HG02623 (cell line): Measurements from ENCODE around the gene IL21R.
"Not testable (repeated sequence)": the region's sequence is repeated elsewhere in the genome, so short reads cannot be mapped to it uniquely, and the experiment has no call there.

Experiments used
- ATAC-seq: cut with Tn5 transposase; IDR thresholded peaks from one replicate; pipeline ENCODE4 v1.9.1; 2021; ENCODE audit warnings: moderate library complexity; ENCODE audit not compliant: unreplicated experiment

Gene IL21R

DNA sequence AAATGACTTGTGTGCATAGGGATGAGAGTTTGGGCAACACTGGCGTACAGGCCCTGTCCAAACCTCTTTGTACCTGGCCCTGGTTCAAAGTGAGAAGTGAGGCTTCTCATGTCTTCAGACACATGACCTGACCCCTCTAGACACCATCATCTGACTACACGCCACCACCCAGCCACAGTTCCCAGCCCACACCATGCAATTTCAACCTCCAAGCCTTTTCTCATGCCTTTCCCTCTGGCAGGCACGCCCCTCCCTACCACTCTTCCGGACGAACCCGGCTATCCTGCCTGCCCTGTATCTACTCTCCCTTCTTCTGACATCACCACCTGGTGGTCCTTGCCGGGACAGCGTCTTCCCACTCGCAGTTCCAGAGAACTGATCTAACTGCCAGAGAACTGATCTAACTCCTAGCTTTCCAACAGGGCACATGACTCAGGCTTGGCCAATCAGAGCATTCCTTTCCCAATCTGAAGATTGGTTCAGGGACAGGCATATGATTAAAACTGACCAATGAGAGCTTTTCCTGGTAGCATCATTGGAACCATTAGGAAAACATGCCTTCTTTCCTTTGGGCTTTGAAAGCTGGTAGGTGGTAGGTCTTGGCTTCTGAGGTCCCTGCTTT is 27.1 kb upstream of the IL21R start:
- peak; percentile 34 for ATAC-seq

GRCh38 chr16:27377666-27378485 is 24.1 kb upstream of the IL21R start:
- no peak for ATAC-seq

DNA sequence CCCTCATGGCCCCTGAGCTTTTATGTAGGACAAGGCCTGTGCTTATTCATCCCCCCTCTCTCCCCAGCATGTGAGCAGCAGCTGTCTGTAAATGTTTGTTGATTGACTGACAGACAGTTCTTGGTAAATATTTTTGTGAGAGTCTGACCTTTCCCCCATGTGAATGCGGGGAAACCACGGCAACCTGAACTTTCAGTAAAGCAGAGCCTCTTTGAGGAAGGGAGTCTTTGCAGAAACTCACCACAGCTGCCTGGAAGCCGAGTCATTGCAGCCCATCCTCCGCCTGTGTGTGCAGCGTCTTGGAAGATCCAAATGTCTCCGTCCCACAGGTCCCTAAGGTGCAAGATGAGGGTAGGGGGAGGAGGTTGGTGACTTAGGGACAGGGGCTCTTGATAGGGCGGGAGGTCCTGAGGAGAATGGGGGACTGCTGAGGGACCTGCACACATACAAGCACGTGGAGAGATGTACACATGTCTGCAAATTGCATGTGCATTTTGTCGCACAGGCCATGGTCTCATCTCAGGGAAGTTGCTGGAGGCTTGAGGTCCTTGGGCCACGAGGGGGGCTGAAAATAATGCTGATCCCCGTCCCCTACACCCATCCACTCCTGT is 23.0 kb upstream of the IL21R start:
- no peak for ATAC-seq

DNA sequence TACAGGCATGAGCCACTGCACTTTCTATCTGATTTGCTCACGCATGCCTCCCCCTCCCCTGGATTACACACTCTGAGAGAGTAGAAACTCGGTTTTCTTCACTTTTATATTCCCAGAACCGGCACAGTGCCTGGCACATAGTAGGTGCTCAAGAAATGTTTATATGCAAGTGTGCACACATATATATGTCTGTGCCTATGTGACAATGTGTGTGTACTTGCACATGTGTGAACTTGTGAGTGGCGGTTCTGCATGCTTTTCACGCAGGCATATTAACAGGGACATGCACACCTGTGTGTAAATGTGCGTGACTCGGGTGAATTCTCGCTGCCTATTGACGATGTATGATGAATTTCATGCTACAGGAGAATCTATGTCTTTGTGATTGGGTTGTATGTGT is 22.1 kb upstream of the IL21R start:
- ATAC-seq = no peak

GRCh38 chr16:27381236-27381635 is 20.7 kb upstream of the IL21R start:
- ATAC-seq = no peak

GRCh38 chr16:27381974-27382855 is 19.8 kb upstream of the IL21R start:
- no peak for ATAC-seq

DNA sequence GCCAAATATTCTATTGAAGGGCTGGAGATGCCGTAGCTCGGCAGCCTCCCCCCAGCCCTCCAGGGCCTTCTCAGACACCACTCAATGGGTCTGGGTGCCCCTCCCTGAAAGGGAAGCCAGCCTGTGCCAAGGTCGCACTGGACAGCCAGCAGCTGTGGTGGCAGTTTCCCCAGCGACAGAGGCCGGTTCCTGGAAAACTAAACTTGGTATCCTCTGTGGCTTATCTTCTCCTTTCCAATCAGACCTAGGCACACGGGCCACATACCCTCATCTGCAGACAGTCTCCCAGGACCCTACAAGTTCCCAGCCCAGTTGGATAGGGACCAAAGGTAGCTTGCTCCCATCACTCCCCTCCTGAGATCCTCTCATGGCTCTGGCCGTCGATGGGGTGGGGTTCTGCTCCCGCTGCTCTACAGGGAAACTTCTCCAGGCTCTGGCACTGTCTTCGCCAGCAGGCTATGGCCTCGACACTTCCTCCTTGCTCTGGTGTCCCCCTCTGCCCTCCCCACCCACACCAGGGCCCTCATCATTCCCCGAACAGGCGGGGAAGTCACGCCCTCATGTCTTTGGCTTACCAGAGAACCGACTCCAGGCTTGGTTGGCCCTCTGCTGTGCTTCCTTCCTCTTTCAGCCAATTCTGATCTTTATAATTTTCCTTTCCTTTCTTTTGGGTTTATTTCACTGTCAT is 18.3 kb upstream of the IL21R start:
- ATAC-seq = no peak

GRCh38 chr16:27384425-27384824 is 17.5 kb upstream of the IL21R start:
- no peak for ATAC-seq

GRCh38 chr16:27385398-27385797 is 16.6 kb upstream of the IL21R start:
- ATAC-seq = no peak

GRCh38 chr16:27386674-27387073 is 15.3 kb upstream of the IL21R start:
- ATAC-seq = no peak

- peak; percentile 74 for ATAC-seq
These were observed 14.2 kb upstream of the IL21R start for GRCh38 chr16:27387724-27388123.

GRCh38 chr16:27389272-27389961 is 12.6 kb upstream of the IL21R start:
- no peak for ATAC-seq

DNA sequence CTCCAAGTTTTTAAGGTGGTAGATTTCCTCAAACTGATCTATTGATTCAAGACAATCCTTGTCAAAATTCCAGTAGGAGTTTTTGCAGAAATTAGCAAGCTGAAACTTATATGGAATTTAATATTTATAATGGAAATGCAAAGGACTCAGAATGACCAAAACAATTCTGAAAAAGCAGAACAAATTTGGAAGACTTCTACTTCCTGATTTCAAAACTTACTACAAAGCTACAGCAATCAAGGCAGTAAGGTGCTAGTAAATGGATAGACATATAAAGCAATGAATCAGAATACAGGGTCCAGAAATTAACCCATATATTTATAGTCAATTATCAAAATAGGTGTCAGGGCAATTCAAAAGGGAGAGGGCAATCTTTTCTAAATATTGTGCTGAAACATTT is 11.8 kb upstream of the IL21R start:
- ATAC-seq = no peak

DNA sequence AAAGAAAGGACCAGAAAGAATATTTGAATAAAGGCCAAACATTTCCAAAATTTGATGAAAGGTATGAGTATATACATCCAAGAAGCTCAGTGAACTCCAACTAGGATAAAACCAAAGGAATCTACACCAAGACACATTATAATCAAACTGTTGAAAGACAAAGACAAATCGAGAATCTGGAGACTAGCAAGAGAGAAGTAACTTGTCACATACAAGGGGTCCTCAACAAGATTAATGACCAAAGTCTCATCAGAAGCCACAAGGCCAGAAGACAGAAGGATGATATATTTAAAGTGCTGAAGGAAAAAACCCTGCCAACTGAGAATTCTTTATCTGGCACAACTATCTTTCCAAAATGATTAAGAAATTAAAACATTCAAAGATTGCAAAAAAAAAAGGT is 9.3 kb upstream of the IL21R start:
- ATAC-seq = no peak

DNA sequence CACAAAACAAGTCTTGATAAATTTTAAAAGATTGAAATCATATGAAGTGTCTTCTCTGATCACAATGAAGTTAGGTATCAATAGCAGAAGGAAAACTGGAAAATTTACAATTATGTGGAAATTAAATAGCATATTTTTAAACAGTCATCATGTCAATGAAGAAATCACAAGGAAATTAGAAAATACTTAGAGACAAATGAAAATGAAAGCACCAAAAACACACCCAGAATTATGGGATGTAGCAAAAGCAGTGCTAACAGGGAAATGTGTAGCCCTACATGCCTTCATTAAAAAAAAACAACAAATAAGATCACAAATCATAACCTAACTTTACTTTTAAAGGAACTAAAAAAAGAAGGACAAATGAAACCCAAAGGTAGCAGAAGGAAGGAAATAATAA is 7.5 kb upstream of the IL21R start:
- ATAC-seq = no peak

DNA sequence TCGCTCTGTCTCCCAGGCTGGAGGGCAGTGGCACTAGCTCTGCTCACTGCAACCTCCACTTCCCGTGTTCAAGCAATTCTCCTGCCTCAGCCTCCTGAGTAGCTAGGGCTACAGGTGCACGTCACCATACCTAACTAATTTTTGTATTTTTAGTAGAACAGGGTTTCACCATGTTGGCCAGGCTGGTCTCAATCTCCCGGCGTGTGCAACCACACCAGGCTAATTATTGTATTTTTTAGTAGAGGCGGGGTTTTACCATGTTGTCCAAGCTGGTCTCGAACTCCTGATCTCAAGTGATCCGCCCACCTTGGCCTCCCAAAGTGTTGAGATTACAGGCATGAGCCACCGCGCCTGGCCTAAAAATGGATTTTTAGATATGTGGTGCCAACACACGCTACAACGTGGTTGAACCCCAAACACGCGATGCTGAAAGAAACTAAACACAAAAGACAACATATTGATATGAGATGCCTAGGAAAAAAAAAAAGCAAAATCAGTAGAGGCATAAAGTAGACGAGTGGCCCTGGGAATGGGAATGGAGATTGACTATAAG is 3.6 kb upstream of the IL21R start:
- ATAC-seq = not testable (repeated sequence)

GRCh38 chr16:27398894-27399853 is 2.8 kb upstream of the IL21R start:
- ATAC-seq = no peak

DNA sequence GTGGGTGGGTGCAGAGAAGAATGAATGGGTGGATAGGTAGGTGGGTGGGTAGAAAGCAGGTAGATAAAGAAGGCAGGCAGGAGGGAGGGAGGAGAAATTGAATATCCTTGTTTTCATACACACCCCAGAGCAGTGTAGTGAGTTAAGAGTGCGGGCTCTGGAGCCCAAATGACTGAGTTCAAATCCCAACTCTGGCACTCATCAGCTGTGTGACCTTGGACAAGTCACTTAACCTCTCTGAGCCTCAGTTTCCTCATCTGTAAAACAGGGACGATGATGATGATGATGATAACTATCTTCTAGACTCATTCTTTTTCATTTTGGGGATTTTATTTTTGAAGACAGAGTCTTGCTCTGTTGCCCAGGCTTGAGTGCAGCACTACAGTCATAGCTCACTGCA is 2.0 kb upstream of the IL21R start:
- no peak for ATAC-seq
